CD4-positive, alpha-beta T cell (primary cell): ENCODE data around the gene EHBP1L1. TPM values are rescaled to one million over a fixed set of nuclear protein-coding genes. Genes with fewer than 3 reads are reported as not detected.
A peak's percentile ranks its signal among the peaks of the same experiment; 100 is the strongest.

ENCODE experiments used
- ATAC-seq: fragments of 200-7000 bp; cut with Tn5 transposase; one replicate; pipeline ENCODE4 v1.10.0; 2022; ENCODE audit warnings: mild to moderate bottlenecking; ENCODE audit not compliant: poor library complexity
- CTCF ChIA-PET: fragments of 350-600 bp; sonication (Branson Sonifier 250); formaldehyde crosslinking; loops from one replicate; lab custom pipeline; 2021; ENCODE audit warnings: antibody characterized with exemption, inconsistent platforms; lab: Charles Lee
- POLR2A ChIA-PET: fragments of 350-600 bp; sonication (Branson Sonifier 250); formaldehyde crosslinking; loops from one replicate; lab custom pipeline; 2021; ENCODE audit warnings: antibody characterized with exemption, inconsistent platforms; lab: Charles Lee
- DNase-seq, 14 experiments: peaks; one replicate each; pipeline ENCODE4 v3.0.0-alpha.2; 2013 to 2020; ENCODE audit warnings: mixed read lengths in 2 of 14
- H3K27ac ChIP-seq, 2 donors: one replicate each; pipeline versions ENCODE4 v1.5.1 to v1.7.0; 2013; ENCODE audit warnings: low read length in 2 of 2, low read depth in 1 of 2, mild to moderate bottlenecking in 1 of 2
- H3K27me3 ChIP-seq, 2 experiments: 1 replicate in 1 of 2; 2 replicates in 1 of 2; pipeline versions ENCODE4 v1.6.1 to v1.7.0; 2013; ENCODE audit warnings: low read length in 2 of 2, control low read depth in 1 of 2, mild to moderate bottlenecking in 1 of 2, moderate library complexity in 1 of 2; ENCODE audit not compliant: insufficient read depth in 2 of 2, control insufficient read depth in 1 of 2
- H3K36me3 ChIP-seq: one replicate; pipeline ENCODE4 v1.6.1; 2013; ENCODE audit warnings: low read length, control low read depth; ENCODE audit not compliant: insufficient read depth
- H3K4me1 ChIP-seq: one replicate; pipeline ENCODE4 v1.6.1; 2013; ENCODE audit warnings: low read length, control low read depth; ENCODE audit not compliant: insufficient read depth
- H3K4me3 ChIP-seq: one replicate; pipeline ENCODE4 v1.5.1; 2013; ENCODE audit warnings: mild to moderate bottlenecking, low read length, moderate library complexity
- H3K9me3 ChIP-seq, 2 experiments: 1 replicate in 1 of 2; 2 replicates in 1 of 2; pipeline versions ENCODE4 v1.6.1 to v1.7.0; 2013; ENCODE audit warnings: low read length in 2 of 2, mild to moderate bottlenecking in 2 of 2, control low read depth in 1 of 2, moderate library complexity in 1 of 2; ENCODE audit not compliant: control insufficient read depth in 1 of 2, insufficient read depth in 1 of 2
- H3K27ac Mint-ChIP-seq: one replicate; pipeline ENCODE4 v1.8.0; 2020; ENCODE audit warnings: mixed read lengths
- H3K27me3 Mint-ChIP-seq: one replicate; pipeline ENCODE4 v1.8.0; 2021; ENCODE audit warnings: mixed read lengths
- H3K36me3 Mint-ChIP-seq: one replicate; pipeline ENCODE4 v1.8.0; 2021; ENCODE audit warnings: low read depth, mixed read lengths
- H3K4me1 Mint-ChIP-seq: one replicate; pipeline ENCODE4 v1.8.0; 2021; ENCODE audit warnings: low read depth, mixed read lengths
- H3K4me3 Mint-ChIP-seq: one replicate; pipeline ENCODE4 v1.8.0; 2020; ENCODE audit warnings: mild to moderate bottlenecking, mixed read lengths
- H3K9me3 Mint-ChIP-seq: one replicate; pipeline ENCODE4 v1.8.0; 2020; ENCODE audit warnings: mixed read lengths
- intact Hi-C, 2 experiments: fragments of 100-400 bp; cut with DNase I in 1 of 2; cut with micrococcal nuclease in 1 of 2; formaldehyde crosslinking; loops; one replicate each; pipeline versions ENCODE4 v1.15.1 to v1.9.0; 2023 to 2025; cut with DNase I, micrococcal nuclease
- total RNA-seq, 174 experiments: library from RNA in 2 of 174; stranded (reverse) in 2 of 174; gene quantifications; one replicate each; pipeline ENCODE4 v1.2.3 and lab custom pipeline; 2021 to 2026
- TF ChIP-seq, protein P1 (sequence below): fragments of 200-600 bp; IDR thresholded peaks from one replicate; pipeline ENCODE4 v1.8.0; 2022; ENCODE audit warnings: antibody characterized with exemption, mild to moderate bottlenecking

Gene EHBP1L1
- total RNA-seq, 2 experiments from 2014 or later, result 82.6 to 88.5 TPM

DNA sequence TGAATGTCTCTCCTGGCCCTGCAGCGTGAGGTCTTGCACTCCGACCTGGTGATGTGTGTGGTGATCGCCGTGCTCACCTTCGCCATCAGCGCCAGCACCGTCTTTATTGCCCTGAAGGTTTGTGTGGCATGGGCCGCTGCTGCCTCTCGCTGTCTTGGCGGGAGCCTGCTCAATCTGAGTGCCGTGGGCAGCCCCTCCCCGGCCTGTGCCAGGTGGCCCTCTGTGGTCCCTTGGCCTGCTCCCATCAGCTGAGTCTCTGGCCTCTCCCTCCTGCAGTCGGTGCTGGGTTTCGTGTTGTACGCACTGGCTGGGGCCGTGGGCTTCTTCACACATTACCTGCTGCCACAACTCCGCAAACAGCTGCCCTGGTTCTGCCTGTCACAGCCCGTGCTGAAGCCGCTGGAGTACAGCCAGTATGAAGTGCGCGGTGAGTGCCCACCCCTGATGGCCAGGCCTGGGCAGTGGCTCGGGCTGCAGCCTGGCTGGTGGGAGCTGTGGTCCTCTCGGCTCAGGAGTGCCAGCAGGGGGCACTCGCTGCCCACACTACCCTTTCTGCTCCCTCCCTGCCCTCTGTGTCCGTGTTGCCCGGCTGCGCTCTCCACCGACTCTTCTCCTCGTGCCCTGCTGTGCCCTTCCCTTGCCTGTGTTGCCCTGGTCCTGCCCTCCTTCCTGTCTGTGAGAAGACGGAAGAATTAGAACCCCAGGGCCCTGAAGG lies 49.9 kb downstream of the EHBP1L1 start:
- intact Hi-C loops, result loop anchor here (1.0 to 10.0 kb wide), 6 partner anchors 82 to 363 kb away; no protein-coding TSS in a partner anchor
- H3K4me3 Mint-ChIP-seq, result no peak overlapping the region
- DNase-seq (peak; percentile 42 to 83 (median 54)), ATAC-seq (peak; percentile 84)
- no peaks in the 10 kb centered on the region for H3K27me3 Mint-ChIP-seq
- POLR2A ChIA-PET, result interaction anchor here (1.2 to 1.9 kb wide), 7 partner anchors 9 to 86 kb away, joined by 3 to 9 read pairs (median 4); partner anchors contain the start of genes KAT5, PCNX3 and SIPA1
- Histone ChIP-seq H3K9me3 (no peaks in the 10 kb centered on the region), H3K36me3 (peaks cover 93% of the 10 kb centered on the region), H3K4me1 (peaks cover 9% of the 10 kb centered on the region), H3K4me3 (no peak overlapping the region), H3K27ac (no peak overlapping the region), H3K27me3 (no peaks in the 10 kb centered on the region)
- peaks cover 75% of the 10 kb centered on the region for H3K36me3 Mint-ChIP-seq
- peaks cover 13% of the 10 kb centered on the region for H3K4me1 Mint-ChIP-seq
- CTCF ChIA-PET, result interaction anchor here (0.9 to 2.1 kb wide), 9 partner anchors 9 to 135 kb away, joined by 3 to 11 read pairs (median 9); partner anchors contain the start of genes KAT5, PCNX3, RELA and SIPA1
- TF ChIP-seq, protein P1, sequence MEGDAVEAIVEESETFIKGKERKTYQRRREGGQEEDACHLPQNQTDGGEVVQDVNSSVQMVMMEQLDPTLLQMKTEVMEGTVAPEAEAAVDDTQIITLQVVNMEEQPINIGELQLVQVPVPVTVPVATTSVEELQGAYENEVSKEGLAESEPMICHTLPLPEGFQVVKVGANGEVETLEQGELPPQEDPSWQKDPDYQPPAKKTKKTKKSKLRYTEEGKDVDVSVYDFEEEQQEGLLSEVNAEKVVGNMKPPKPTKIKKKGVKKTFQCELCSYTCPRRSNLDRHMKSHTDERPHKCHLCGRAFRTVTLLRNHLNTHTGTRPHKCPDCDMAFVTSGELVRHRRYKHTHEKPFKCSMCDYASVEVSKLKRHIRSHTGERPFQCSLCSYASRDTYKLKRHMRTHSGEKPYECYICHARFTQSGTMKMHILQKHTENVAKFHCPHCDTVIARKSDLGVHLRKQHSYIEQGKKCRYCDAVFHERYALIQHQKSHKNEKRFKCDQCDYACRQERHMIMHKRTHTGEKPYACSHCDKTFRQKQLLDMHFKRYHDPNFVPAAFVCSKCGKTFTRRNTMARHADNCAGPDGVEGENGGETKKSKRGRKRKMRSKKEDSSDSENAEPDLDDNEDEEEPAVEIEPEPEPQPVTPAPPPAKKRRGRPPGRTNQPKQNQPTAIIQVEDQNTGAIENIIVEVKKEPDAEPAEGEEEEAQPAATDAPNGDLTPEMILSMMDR, result peak; percentile 79
- no peak overlapping the region for H3K27ac Mint-ChIP-seq
- no peaks in the 10 kb centered on the region for H3K9me3 Mint-ChIP-seq

DNA sequence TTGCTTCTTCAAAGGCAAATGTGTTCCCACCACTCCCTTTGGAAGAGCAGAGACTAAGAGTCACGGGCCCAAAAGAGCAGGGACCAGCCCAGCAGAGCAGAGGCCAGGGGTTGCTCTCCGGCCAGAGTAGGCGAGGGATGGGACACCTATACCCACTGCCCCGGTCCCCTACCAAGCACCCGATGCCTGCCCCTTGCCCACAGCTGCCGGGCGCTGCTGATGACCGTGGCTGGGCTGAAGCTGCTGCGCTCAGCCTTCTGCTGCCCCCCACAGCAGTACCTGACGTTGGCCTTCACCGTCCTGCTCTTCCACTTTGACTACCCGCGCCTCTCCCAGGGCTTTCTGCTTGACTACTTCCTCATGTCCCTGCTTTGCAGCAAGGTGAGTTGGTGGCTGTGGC lies 51.3 kb downstream of the EHBP1L1 start:
- H3K4me3 Mint-ChIP-seq, result no peak overlapping the region
- intact Hi-C loops, result loop anchor here (2.0 to 10.0 kb wide), 4 partner anchors 80 to 362 kb away; no protein-coding TSS in a partner anchor
- no peak overlapping the region for H3K4me3 ChIP-seq
- H3K27me3 Mint-ChIP-seq, result no peaks in the 10 kb centered on the region
- POLR2A ChIA-PET, result interaction anchor here (1.5 to 1.9 kb wide), 3 partner anchors 10 to 84 kb away, joined by 4 to 9 read pairs (median 7); partner anchors contain the start of genes KAT5 and SIPA1
- H3K27me3 ChIP-seq, result no peaks in the 10 kb centered on the region
- H3K36me3 Mint-ChIP-seq, result peaks cover 70% of the 10 kb centered on the region
- CTCF ChIA-PET, result no interaction called here
- H3K9me3 Mint-ChIP-seq, result no peaks in the 10 kb centered on the region
- H3K27ac ChIP-seq, result no peak overlapping the region
- no peak overlapping the region for H3K27ac Mint-ChIP-seq
- H3K4me1 ChIP-seq, result peaks cover 9% of the 10 kb centered on the region
- TF ChIP-seq, protein P1, result no peak
- DNase-seq (no peak), ATAC-seq (no peak)
- H3K9me3 ChIP-seq, result no peaks in the 10 kb centered on the region
- H3K36me3 ChIP-seq, result peaks cover 92% of the 10 kb centered on the region
- peaks cover 10% of the 10 kb centered on the region for H3K4me1 Mint-ChIP-seq

DNA sequence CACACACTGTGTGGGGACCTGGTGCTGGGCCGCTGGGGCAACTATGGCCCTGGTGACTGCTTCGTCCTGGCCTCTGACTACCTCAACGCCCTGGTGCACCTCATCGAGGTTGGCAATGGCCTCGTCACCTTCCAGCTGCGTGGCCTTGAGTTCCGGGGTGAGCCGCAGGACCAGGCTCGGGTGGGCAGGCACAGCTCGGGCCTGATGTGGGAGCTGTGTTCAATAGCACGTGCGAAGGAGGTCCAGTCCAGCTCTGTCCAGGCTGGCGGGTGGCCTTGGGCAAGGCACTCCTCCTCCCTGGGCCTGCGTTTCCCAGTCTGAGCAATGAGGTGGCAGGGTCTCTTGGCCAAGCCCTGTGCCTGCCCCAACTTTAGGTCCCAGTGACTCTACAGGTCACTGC lies 53.7 kb downstream of the EHBP1L1 start:
- CTCF ChIA-PET, result no interaction called here
- Histone ChIP-seq H3K27me3 (no peaks in the 10 kb centered on the region), H3K9me3 (no peaks in the 10 kb centered on the region), H3K4me3 (no peak overlapping the region), H3K36me3 (peaks cover 90% of the 10 kb centered on the region), H3K4me1 (peaks cover 25% of the 10 kb centered on the region), H3K27ac (no peak overlapping the region)
- Mint-ChIP-seq H3K27me3 (no peaks in the 10 kb centered on the region), H3K4me3 (no peak overlapping the region), H3K27ac (no peak overlapping the region), H3K9me3 (no peaks in the 10 kb centered on the region), H3K4me1 (peaks cover 19% of the 10 kb centered on the region), H3K36me3 (peaks cover 63% of the 10 kb centered on the region)
- no peak for DNase-seq
- TF ChIP-seq, protein P1, result no peak
- no peak for ATAC-seq
- POLR2A ChIA-PET, result interaction anchor here (0.6 to 1.0 kb wide), 2 partner anchors 9 to 255 kb away, joined by 3 read pairs; partner anchors contain the start of gene SIPA1
- intact Hi-C loops, result loop anchor here in 1 of 2 experiments (5.0 to 10.0 kb wide), 2 partner anchors 78 to 355 kb away; no protein-coding TSS in a partner anchor
